ENCODE results near the gene THEM5.

Gene THEM5

DNA sequence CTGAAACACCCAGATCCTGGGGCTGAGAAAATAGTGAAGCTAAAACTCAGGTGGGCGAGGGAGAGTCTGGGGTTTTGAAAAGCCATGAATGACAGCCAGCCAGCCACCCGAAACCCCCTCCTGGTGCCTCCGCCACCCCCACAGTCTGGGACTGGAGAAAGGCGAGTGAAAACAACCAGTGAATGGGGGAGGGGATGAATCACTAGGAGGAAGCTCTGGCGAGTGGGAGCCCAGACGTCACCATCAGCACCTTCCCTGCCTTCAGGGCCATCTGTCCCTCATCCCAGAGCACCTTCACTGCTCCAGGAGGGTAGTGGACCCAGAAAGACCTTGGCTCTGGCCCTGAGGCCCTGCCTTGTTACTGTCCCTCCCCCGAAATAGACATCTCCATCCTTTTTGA is 31.1 kb downstream of the THEM5 start:
- Histone ChIP-seq H3K9ac (ENCODE audit: low read length) (no peak overlapping the region), H3K18ac (ENCODE audit: low read length) (no peak overlapping the region), H3K79me1 (ENCODE audit: low read length) (no peaks in the 10 kb centered on the region), H3K4me2 (ENCODE audit: low read length) (no peak overlapping the region), H2BK5ac (ENCODE audit: low read depth, low read length, poor library complexity) (no peak overlapping the region), H4K91ac (ENCODE audit: low read depth, low read length) (no peak overlapping the region), H2AFZ (ENCODE audit: insufficient read depth, low read length, poor library complexity) (no peak overlapping the region), H4K8ac (ENCODE audit: low read depth, low read length) (no peak overlapping the region), H3K79me2 (ENCODE audit: control insufficient read depth, insufficient read depth, low read length, poor library complexity) (no peaks in the 10 kb centered on the region), H3K27ac (ENCODE audit: low read depth, low read length) (no peak overlapping the region), H2BK12ac (ENCODE audit: low read length) (no peak overlapping the region), H3K14ac (ENCODE audit: low read length) (no peak overlapping the region), H4K12ac (ENCODE audit: low read depth, low read length) (no peak overlapping the region), H2AK5ac (ENCODE audit: low read length) (no peak overlapping the region), H3K27me3 (ENCODE audit: insufficient read depth, low read length) (no peaks in the 10 kb centered on the region), H3K9me3 (ENCODE audit: insufficient read depth, low read depth, low read length) (no peaks in the 10 kb centered on the region), H3K4me1 (ENCODE audit: control insufficient read depth in 1 of 2, insufficient read depth in 2 of 2, low read length in 2 of 2) (peaks cover 4 to 5% of the 10 kb centered on the region in 2 experiments), H3K23ac (ENCODE audit: low read length) (no peak overlapping the region), H3K4me3 (ENCODE audit: low read depth, low read length) (no peak overlapping the region), H3K36me3 (ENCODE audit: control insufficient read depth in 1 of 2, insufficient read depth in 2 of 2, low read length in 2 of 2) (no peaks in the 10 kb centered on the region), H3K4ac (ENCODE audit: low read depth, low read length) (no peak overlapping the region), H2BK120ac (ENCODE audit: insufficient read depth, low read length, poor library complexity) (no peak overlapping the region)
- no peak for DNase-seq
- no CpG with 5 or more reads among the region's 7 CpGs for WGBS (ENCODE audit: extremely low coverage, insufficient coverage, insufficient read length)

DNA sequence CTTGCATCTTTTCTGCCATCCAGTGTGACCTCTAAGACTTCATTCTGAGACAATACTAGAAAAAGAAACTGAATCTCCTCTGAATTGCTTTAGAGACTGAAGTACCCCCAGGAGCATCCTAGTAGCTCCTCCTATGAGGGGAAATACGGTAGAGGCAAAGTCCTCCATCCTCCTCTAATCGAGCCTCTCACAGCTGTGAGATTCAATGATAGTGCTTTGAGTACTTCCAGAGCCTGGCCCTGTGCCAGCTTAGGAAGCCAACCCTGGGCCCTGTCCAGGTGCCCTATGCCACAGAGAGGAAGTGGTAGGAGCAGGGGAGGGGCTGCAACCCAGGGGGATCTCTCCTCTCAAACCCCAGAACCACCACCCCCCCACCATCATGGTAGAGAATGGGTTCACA is 32.6 kb downstream of the THEM5 start:
- WGBS (ENCODE audit: extremely low coverage, insufficient coverage, insufficient read length): no CpG with 5 or more reads among the region's 2 CpGs
- H3K79me2 ChIP-seq (ENCODE audit: control insufficient read depth, insufficient read depth, low read length, poor library complexity): no peaks in the 10 kb centered on the region

DNA sequence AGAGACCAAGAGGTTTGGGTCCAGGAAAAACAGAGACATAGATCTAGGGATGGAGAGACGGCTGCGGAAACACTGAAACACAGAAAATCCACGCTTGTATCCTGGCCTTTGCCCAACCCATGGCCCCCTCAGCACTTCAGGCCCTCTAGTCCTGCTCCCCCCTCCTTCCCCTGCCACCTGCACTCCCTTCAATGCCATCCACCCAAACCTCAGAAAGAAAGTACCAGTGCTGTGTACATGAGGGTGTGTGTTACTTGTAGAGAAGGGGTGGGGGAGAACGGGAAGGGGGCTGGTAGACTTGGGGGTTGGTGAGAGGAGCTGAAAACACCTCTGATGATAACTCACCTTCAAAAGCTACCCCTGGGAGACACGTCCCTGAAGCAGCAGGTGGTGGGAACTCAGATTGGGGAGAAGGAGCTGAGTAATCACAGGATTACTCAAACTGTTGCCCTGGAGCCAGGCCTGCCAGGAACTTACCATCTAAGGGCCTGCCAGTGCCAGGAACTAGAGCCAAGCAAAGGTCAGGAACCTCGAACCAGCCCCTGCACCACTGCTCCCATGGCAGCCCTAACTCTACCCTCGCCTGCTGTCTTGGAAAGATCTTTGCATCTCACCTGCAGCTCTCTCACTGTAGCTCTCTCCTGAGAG is 33.4 kb downstream of the THEM5 start:
- Histone ChIP-seq H2BK120ac (ENCODE audit: insufficient read depth, low read length, poor library complexity) (no peak overlapping the region), H3K79me2 (ENCODE audit: control insufficient read depth, insufficient read depth, low read length, poor library complexity) (no peaks in the 10 kb centered on the region), H4K12ac (ENCODE audit: low read depth, low read length) (no peak overlapping the region), H2BK5ac (ENCODE audit: low read depth, low read length, poor library complexity) (no peak overlapping the region), H3K4me1 (ENCODE audit: control insufficient read depth in 1 of 2, insufficient read depth in 2 of 2, low read length in 2 of 2) (peaks cover 4 to 5% of the 10 kb centered on the region in 2 experiments), H2BK12ac (ENCODE audit: low read length) (no peak overlapping the region), H3K14ac (ENCODE audit: low read length) (no peak overlapping the region), H3K9ac (ENCODE audit: low read length) (no peak overlapping the region), H3K79me1 (ENCODE audit: low read length) (no peaks in the 10 kb centered on the region), H3K36me3 (ENCODE audit: control insufficient read depth in 1 of 2, insufficient read depth in 2 of 2, low read length in 2 of 2) (no peaks in the 10 kb centered on the region), H3K27ac (ENCODE audit: low read depth, low read length) (no peak overlapping the region), H3K27me3 (ENCODE audit: insufficient read depth, low read length) (no peaks in the 10 kb centered on the region), H2AK5ac (ENCODE audit: low read length) (no peak overlapping the region), H3K23ac (ENCODE audit: low read length) (no peak overlapping the region), H2AFZ (ENCODE audit: insufficient read depth, low read length, poor library complexity) (no peak overlapping the region), H3K4me2 (ENCODE audit: low read length) (no peak overlapping the region), H4K8ac (ENCODE audit: low read depth, low read length) (no peak overlapping the region), H3K9me3 (ENCODE audit: insufficient read depth, low read depth, low read length) (no peaks in the 10 kb centered on the region), H3K4me3 (ENCODE audit: low read depth, low read length) (no peak overlapping the region), H4K91ac (ENCODE audit: low read depth, low read length) (no peak overlapping the region), H3K4ac (ENCODE audit: low read depth, low read length) (no peak overlapping the region), H3K18ac (ENCODE audit: low read length) (no peak overlapping the region)
- WGBS (ENCODE audit: extremely low coverage, insufficient coverage, insufficient read length): no CpG with 5 or more reads among the region's 7 CpGs
- DNase-seq: no peak

More for the DNA sequence above, 32.6 kb downstream of the THEM5 start:
- Histone ChIP-seq H2AK5ac (ENCODE audit: low read length) (no peak overlapping the region), H4K91ac (ENCODE audit: low read depth, low read length) (no peak overlapping the region), H3K4ac (ENCODE audit: low read depth, low read length) (no peak overlapping the region), H3K27me3 (ENCODE audit: insufficient read depth, low read length) (no peaks in the 10 kb centered on the region), H4K12ac (ENCODE audit: low read depth, low read length) (no peak overlapping the region), H4K8ac (ENCODE audit: low read depth, low read length) (no peak overlapping the region), H2BK5ac (ENCODE audit: low read depth, low read length, poor library complexity) (no peak overlapping the region), H3K9me3 (ENCODE audit: insufficient read depth, low read depth, low read length) (no peaks in the 10 kb centered on the region), H3K4me1 (ENCODE audit: control insufficient read depth in 1 of 2, insufficient read depth in 2 of 2, low read length in 2 of 2) (peaks cover 4 to 5% of the 10 kb centered on the region in 2 experiments), H3K27ac (ENCODE audit: low read depth, low read length) (no peak overlapping the region), H3K9ac (ENCODE audit: low read length) (no peak overlapping the region), H2AFZ (ENCODE audit: insufficient read depth, low read length, poor library complexity) (no peak overlapping the region), H3K18ac (ENCODE audit: low read length) (no peak overlapping the region), H3K4me2 (ENCODE audit: low read length) (no peak overlapping the region), H2BK120ac (ENCODE audit: insufficient read depth, low read length, poor library complexity) (no peak overlapping the region), H3K4me3 (ENCODE audit: low read depth, low read length) (no peak overlapping the region), H3K79me1 (ENCODE audit: low read length) (no peaks in the 10 kb centered on the region), H2BK12ac (ENCODE audit: low read length) (no peak overlapping the region), H3K36me3 (ENCODE audit: control insufficient read depth in 1 of 2, insufficient read depth in 2 of 2, low read length in 2 of 2) (no peaks in the 10 kb centered on the region), H3K23ac (ENCODE audit: low read length) (no peak overlapping the region), H3K14ac (ENCODE audit: low read length) (no peak overlapping the region)
- DNase-seq: no peak

DNA sequence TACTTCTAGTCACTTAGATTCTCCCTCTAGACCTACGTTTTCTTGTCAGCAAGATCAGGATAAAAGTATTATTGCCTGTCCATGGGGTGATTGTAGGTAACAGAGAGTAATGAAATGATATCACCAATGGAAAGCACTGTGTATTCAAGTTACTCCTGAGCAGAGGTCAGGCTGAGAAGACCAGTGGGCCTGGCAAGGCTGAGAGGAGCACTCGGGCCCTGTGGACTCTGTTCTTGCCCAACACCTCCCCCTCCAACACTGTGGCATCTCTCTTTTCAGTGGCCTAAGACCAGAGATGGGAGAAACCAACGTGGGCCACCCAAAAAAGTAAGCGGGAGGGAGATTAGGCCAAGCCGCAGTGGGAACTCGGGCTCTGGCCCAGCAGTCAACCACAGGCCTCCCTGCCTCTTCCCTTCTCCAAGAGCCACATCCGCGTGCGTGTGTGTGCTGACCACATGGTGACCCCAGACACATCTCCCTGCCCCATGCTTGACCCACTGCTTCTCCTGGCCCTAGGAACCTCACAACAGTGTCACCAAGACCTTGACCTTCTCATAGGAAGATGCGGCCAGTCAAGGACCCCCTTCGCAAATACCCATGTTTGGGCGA is 34.2 kb downstream of the THEM5 start:
- Histone ChIP-seq H2BK12ac (ENCODE audit: low read length) (no peak overlapping the region), H3K9ac (ENCODE audit: low read length) (no peak overlapping the region), H3K27ac (ENCODE audit: low read depth, low read length) (no peak overlapping the region), H3K4me1 (ENCODE audit: control insufficient read depth in 1 of 2, insufficient read depth in 2 of 2, low read length in 2 of 2) (peaks cover 4 to 5% of the 10 kb centered on the region in 2 experiments), H2AK5ac (ENCODE audit: low read length) (no peak overlapping the region), H3K4me2 (ENCODE audit: low read length) (no peak overlapping the region), H4K8ac (ENCODE audit: low read depth, low read length) (no peak overlapping the region), H3K9me3 (ENCODE audit: insufficient read depth, low read depth, low read length) (no peaks in the 10 kb centered on the region), H2BK120ac (ENCODE audit: insufficient read depth, low read length, poor library complexity) (no peak overlapping the region), H3K27me3 (ENCODE audit: insufficient read depth, low read length) (no peaks in the 10 kb centered on the region), H3K18ac (ENCODE audit: low read length) (no peak overlapping the region), H2AFZ (ENCODE audit: insufficient read depth, low read length, poor library complexity) (no peak overlapping the region), H3K36me3 (ENCODE audit: control insufficient read depth in 1 of 2, insufficient read depth in 2 of 2, low read length in 2 of 2) (no peaks in the 10 kb centered on the region), H4K12ac (ENCODE audit: low read depth, low read length) (no peak overlapping the region), H3K4ac (ENCODE audit: low read depth, low read length) (no peak overlapping the region), H3K14ac (ENCODE audit: low read length) (no peak overlapping the region), H3K23ac (ENCODE audit: low read length) (no peak overlapping the region), H3K79me1 (ENCODE audit: low read length) (no peaks in the 10 kb centered on the region), H3K79me2 (ENCODE audit: control insufficient read depth, insufficient read depth, low read length, poor library complexity) (no peaks in the 10 kb centered on the region), H3K4me3 (ENCODE audit: low read depth, low read length) (no peak overlapping the region), H4K91ac (ENCODE audit: low read depth, low read length) (no peak overlapping the region), H2BK5ac (ENCODE audit: low read depth, low read length, poor library complexity) (no peak overlapping the region)
- no peak for DNase-seq
- no CpG with 5 or more reads among the region's 12 CpGs for WGBS (ENCODE audit: extremely low coverage, insufficient coverage, insufficient read length)

Data from trophoblast cell (in vitro differentiated cells and primary cell).